Keratinocyte (primary cell): ENCODE measurements around the gene CRYBB1. TPM values are rescaled to one million over a fixed set of nuclear protein-coding genes. Genes with fewer than 3 reads are reported as not detected.

Experiments
- DNase-seq: peaks from one replicate; pipeline ENCODE4 v3.0.0-alpha.2; 2011; ENCODE audit warnings: low read depth, missing footprints, low spot score
- FAIRE-seq: peaks from 2 replicates; lab custom pipeline; 2011; peaks lifted over from hg19 to GRCh38; lab: Jason Lieb, UNC
- H2AFZ ChIP-seq: 2 replicates; pipeline ENCODE4 v1.6.0; 2012; ENCODE audit warnings: low read length, control low read depth, inconsistent platforms; ENCODE audit not compliant: control insufficient read depth
- H3K27ac ChIP-seq: 2 replicates; pipeline ENCODE4 v1.5.1; 2011; ENCODE audit warnings: low read length; ENCODE audit not compliant: control insufficient read depth, insufficient read depth
- H3K27me3 ChIP-seq: 3 replicates; pipeline ENCODE4 v1.6.0; 2011; ENCODE audit warnings: low read length; ENCODE audit not compliant: control insufficient read depth, insufficient read depth; ENCODE audit errors: extremely low read depth
- H3K36me3 ChIP-seq, 2 experiments: 2 replicates in 1 of 2; 3 replicates in 1 of 2; pipeline ENCODE4 v1.5.1; 2011; ENCODE audit warnings: low read length in 2 of 2, mild to moderate bottlenecking in 1 of 2; ENCODE audit not compliant: control insufficient read depth in 2 of 2, insufficient read depth in 2 of 2; ENCODE audit errors: extremely low read depth in 1 of 2
- H3K4me1 ChIP-seq: 3 replicates; pipeline ENCODE4 v1.5.1; 2011; ENCODE audit warnings: low read length; ENCODE audit not compliant: control insufficient read depth, insufficient read depth; ENCODE audit errors: extremely low read depth
- H3K4me2 ChIP-seq: 3 replicates; pipeline ENCODE4 v1.6.0; 2011; ENCODE audit warnings: low read depth, low read length; ENCODE audit not compliant: control insufficient read depth, insufficient read depth; ENCODE audit errors: extremely low read depth
- H3K4me3 ChIP-seq, 3 experiments: fragments of 200-600 bp in 1 of 3; sonication (generic) in 1 of 3; 2 replicates in 2 of 3; 3 replicates in 1 of 3; pipeline ENCODE4 v1.5.1; 2011 to 2016; ENCODE audit warnings: low read length in 3 of 3, mild to moderate bottlenecking in 3 of 3, control low read depth in 2 of 3, inconsistent platforms in 1 of 3, low read depth in 1 of 3, mixed read lengths in 1 of 3, mixed run types in 1 of 3, moderate library complexity in 1 of 3; ENCODE audit not compliant: control insufficient read depth in 2 of 3, insufficient read depth in 2 of 3; ENCODE audit errors: extremely low read depth in 1 of 3
- H3K79me2 ChIP-seq: 2 replicates; pipeline ENCODE4 v1.6.0; 2012; ENCODE audit warnings: low read length; ENCODE audit not compliant: control insufficient read depth, insufficient read depth
- H3K9ac ChIP-seq: 3 replicates; pipeline ENCODE4 v1.6.0; 2011; ENCODE audit warnings: low read length; ENCODE audit not compliant: control insufficient read depth, insufficient read depth; ENCODE audit errors: extremely low read depth
- H3K9me1 ChIP-seq: 3 replicates; pipeline ENCODE4 v1.6.0; 2011; ENCODE audit warnings: low read length; ENCODE audit not compliant: control insufficient read depth, insufficient read depth; ENCODE audit errors: extremely low read depth
- H3K9me3 ChIP-seq: 2 replicates; pipeline ENCODE4 v1.5.1; 2012; ENCODE audit warnings: low read depth, low read length; ENCODE audit not compliant: control insufficient read depth
- H4K20me1 ChIP-seq: 3 replicates; pipeline ENCODE4 v1.6.0; 2011; ENCODE audit warnings: low read length; ENCODE audit not compliant: control insufficient read depth, insufficient read depth; ENCODE audit errors: extremely low read depth
- EZH2 ChIP-seq: IDR thresholded peaks from one replicate; pipeline ENCODE4 v1.6.1; 2012; ENCODE audit warnings: inconsistent platforms, mild to moderate bottlenecking, low read length, moderate library complexity
- dilution Hi-C: fragments of 300-500 bp; cut with MboI; formaldehyde crosslinking; loops from one replicate; pipeline ENCODE4 v1.7.0; 2020; ENCODE audit warnings: low sequenced_read_pairs; ENCODE audit not compliant: extremely low pct_ligation_motif_present
- polyA plus RNA-seq, 5 experiments: library from polyadenylated mRNA; depleted of rRNA in 3 of 5; stranded (reverse) in 3 of 5; stranded (forward) in 1 of 5; unstranded in 1 of 5; fragments of >200 nt; gene quantifications; 1 replicate in 1 of 5; 2 replicates in 3 of 5; 3 replicates in 1 of 5; pipeline versions ENCODE4 v1.2.1 to v1.2.3, GENCODE V29; 2011 to 2012; ENCODE audit warnings: missing spikeins in 2 of 5, low read depth in 1 of 5, low replicate concordance in 1 of 5
- TF ChIP-seq, protein P1 (sequence below), 3 experiments: IDR thresholded peaks in 1 of 3; conservative IDR thresholded peaks in 1 of 3; optimal IDR thresholded peaks in 1 of 3; 2 replicates in 2 of 3; 3 replicates in 1 of 3; pipeline versions ENCODE3 to v1.5.1; 2011; ENCODE audit warnings: low read length in 3 of 3, mild to moderate bottlenecking in 3 of 3, moderate library complexity in 2 of 3, control low read depth in 1 of 3, inconsistent platforms in 1 of 3; ENCODE audit not compliant: insufficient read depth in 2 of 3; ENCODE audit errors: extremely low read depth in 1 of 3

The CRYBB1 gene
- polyA plus RNA-seq, 1 donor (not counting 4 experiments of a cell fraction or from before 2014, with no cell fraction given), result not detected

- Histone ChIP-seq H2AFZ (no peak overlapping the region), H4K20me1 (no peaks in the 10 kb centered on the region), H3K27ac (no peak overlapping the region), H3K4me3 (no peak overlapping the region), H3K9me3 (no peaks in the 10 kb centered on the region), H3K36me3 (no peaks in the 10 kb centered on the region), H3K4me1 (no peaks in the 10 kb centered on the region), H3K9me1 (no peaks in the 10 kb centered on the region), H3K4me2 (no peak overlapping the region), H3K27me3 (peaks cover 7% of the 10 kb centered on the region), H3K79me2 (no peaks in the 10 kb centered on the region), H3K9ac (no peak overlapping the region)
- dilution Hi-C loops, result no loop called here
- DNase-seq (no peak), FAIRE-seq (no peak)
- TF ChIP-seq, protein P1, sequence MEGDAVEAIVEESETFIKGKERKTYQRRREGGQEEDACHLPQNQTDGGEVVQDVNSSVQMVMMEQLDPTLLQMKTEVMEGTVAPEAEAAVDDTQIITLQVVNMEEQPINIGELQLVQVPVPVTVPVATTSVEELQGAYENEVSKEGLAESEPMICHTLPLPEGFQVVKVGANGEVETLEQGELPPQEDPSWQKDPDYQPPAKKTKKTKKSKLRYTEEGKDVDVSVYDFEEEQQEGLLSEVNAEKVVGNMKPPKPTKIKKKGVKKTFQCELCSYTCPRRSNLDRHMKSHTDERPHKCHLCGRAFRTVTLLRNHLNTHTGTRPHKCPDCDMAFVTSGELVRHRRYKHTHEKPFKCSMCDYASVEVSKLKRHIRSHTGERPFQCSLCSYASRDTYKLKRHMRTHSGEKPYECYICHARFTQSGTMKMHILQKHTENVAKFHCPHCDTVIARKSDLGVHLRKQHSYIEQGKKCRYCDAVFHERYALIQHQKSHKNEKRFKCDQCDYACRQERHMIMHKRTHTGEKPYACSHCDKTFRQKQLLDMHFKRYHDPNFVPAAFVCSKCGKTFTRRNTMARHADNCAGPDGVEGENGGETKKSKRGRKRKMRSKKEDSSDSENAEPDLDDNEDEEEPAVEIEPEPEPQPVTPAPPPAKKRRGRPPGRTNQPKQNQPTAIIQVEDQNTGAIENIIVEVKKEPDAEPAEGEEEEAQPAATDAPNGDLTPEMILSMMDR (optimal IDR thresholded peaks at IDR 0.05 in 1 of 3, IDR thresholded peaks at IDR 0.05 in 1 of 3, conservative IDR thresholded peaks at IDR 0.05 in 1 of 3; ENCODE audit: extremely low read depth in 1 of 3, insufficient read depth in 2 of 3, low read length in 3 of 3), result no peak
- no peak for TF ChIP-seq EZH2
Measured at GRCh38 chr22:26635117-26635516, 17.3 kb upstream of the CRYBB1 start.

- Histone ChIP-seq H3K9ac (no peak overlapping the region), H3K4me2 (no peak overlapping the region), H4K20me1 (no peaks in the 10 kb centered on the region), H3K4me3 (no peak overlapping the region), H3K4me1 (no peaks in the 10 kb centered on the region), H3K27ac (no peak overlapping the region), H2AFZ (no peak overlapping the region), H3K27me3 (peaks cover 7% of the 10 kb centered on the region), H3K79me2 (no peaks in the 10 kb centered on the region), H3K36me3 (no peaks in the 10 kb centered on the region), H3K9me3 (no peaks in the 10 kb centered on the region), H3K9me1 (no peaks in the 10 kb centered on the region)
- TF ChIP-seq EZH2, result no peak
- TF ChIP-seq, protein P1 (optimal IDR thresholded peaks at IDR 0.05 in 1 of 3, IDR thresholded peaks at IDR 0.05 in 1 of 3, conservative IDR thresholded peaks at IDR 0.05 in 1 of 3; ENCODE audit: extremely low read depth in 1 of 3, insufficient read depth in 2 of 3, low read length in 3 of 3), result no peak
- no peak for DNase-seq
- no peak for FAIRE-seq
- dilution Hi-C loops, result no loop called here
Measured at GRCh38 chr22:26634189-26634588, 16.4 kb upstream of the CRYBB1 start.
